ENCODE results near the gene DOLPP1.

GRCh38 chr9:129036923-129037766 is 43.8 kb upstream of the DOLPP1 start:
- TF ChIP-seq EZH2 (IDR thresholded peaks at IDR 0.05; ENCODE audit: insufficient read depth, poor library complexity, severe bottlenecking) (no peak), EZH2phosphoT487 (IDR thresholded peaks at IDR 0.05; ENCODE audit: insufficient read depth, low read depth) (no peak)

Data from GM23248 (cell line).